ENCODE results near the gene SLC12A4. TPM values are rescaled to one million over a fixed set of nuclear protein-coding genes. Genes with fewer than 3 reads are reported as not detected.
"Not testable (repeated sequence)": the region's sequence is repeated elsewhere in the genome, so short reads cannot be mapped to it uniquely, and the experiment has no call there.

Gene SLC12A4
- total RNA-seq, 1 experiment from 2014 or later, result 46.2 TPM

- peak; percentile 55 for DNase-seq (ENCODE audit: low spot score)
- in situ Hi-C loops (cut with HindIII; ENCODE audit: low sequenced_read_pairs), result no loop called here
These were observed 52.4 kb downstream of the SLC12A4 start for GRCh38 chr16:67915831-67916723.

GRCh38 chr16:67915496-67915769 is 53.0 kb downstream of the SLC12A4 start:
- in situ Hi-C loops (cut with HindIII; ENCODE audit: low sequenced_read_pairs); DNase-seq (ENCODE audit: low spot score): not testable (repeated sequence)

- in situ Hi-C loops (cut with HindIII; ENCODE audit: low sequenced_read_pairs), result no loop called here
- no peak for DNase-seq (ENCODE audit: low spot score)
These were observed 53.5 kb downstream of the SLC12A4 start for GRCh38 chr16:67914758-67915495.

DNA sequence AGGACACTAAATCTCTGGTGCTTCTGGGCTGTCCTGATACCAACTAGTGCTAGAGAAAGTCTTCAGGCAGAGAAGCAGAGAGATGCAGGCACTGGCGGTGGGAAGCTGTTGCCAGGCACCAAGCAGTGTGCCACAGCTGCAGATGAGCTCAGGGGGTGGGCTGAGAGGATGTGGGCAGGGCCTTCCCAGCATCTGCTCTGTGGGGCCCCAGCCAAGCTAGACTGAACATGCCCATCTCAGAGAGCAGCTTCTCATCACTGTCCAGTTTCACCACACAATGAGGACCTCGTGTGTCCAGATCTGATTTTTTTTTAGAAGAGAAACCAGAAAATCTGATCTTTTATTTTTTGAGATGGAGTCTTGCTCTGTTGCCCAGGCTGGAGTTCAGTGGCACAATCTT is 58.3 kb downstream of the SLC12A4 start:
- no peak for DNase-seq (ENCODE audit: low spot score)
- in situ Hi-C loops (cut with HindIII; ENCODE audit: low sequenced_read_pairs), result no loop called here

DNA sequence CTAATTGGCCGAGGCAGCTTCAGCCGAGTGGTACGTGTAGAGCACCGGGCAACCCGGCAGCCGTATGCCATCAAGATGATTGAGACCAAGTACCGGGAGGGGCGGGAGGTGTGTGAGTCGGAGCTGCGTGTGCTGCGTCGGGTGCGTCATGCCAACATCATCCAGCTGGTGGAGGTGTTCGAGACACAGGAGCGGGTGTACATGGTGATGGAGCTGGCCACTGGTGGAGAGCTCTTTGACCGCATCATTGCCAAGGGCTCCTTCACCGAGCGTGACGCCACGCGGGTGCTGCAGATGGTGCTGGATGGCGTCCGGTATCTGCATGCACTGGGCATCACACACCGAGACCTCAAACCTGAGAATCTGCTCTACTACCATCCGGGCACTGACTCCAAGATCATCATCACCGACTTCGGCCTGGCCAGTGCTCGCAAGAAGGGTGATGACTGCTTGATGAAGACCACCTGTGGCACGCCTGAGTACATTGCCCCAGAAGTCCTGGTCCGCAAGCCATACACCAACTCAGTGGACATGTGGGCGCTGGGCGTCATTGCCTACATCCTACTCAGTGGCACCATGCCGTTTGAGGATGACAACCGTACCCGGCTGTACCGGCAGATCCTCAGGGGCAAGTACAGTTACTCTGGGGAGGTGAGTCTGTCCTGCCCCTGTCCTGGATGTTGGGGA is 59.2 kb downstream of the SLC12A4 start:
- in situ Hi-C loops (cut with HindIII; ENCODE audit: low sequenced_read_pairs), result no loop called here
- no peak for DNase-seq (ENCODE audit: low spot score)

DNA sequence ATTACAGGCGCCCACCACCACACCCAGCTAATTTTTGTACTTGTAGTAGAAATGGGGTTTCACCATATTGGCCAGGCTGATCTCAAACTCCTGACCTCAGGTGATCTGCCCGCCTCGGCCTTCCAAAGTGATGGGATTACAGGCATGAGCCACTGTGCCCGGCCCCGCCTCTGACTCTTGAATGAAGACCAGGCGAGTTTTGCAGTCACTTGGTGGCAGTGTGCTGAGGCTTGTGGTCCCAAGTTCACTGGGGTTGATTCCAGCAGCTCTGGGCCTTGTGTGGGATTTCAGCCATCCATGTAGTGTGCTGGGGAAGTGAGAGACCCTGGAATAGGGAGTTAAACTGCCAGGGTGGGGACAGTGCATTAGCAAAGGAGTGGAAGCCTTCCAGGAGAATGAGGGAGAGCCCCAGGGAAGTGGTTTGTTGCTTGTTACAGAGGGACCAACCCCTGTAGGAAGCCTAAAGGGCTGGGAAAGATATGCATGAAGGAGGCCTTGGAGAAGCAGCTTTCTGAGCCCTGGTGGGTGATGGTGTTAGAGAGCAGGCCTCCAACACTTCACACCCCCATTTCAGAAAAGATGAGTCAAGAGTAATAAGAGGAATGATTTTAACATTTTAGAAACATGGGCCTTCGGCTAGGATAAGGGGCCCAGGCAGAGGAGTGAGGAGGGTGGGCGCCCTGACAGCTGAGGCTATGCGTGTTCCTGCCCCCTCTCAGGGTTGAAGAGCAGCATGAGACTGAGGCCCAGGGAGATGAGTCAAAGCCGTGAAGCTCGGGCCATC is 60.8 kb downstream of the SLC12A4 start:
- DNase-seq (ENCODE audit: low spot score), result no peak
- in situ Hi-C loops (cut with HindIII; ENCODE audit: low sequenced_read_pairs), result no loop called here

DNA sequence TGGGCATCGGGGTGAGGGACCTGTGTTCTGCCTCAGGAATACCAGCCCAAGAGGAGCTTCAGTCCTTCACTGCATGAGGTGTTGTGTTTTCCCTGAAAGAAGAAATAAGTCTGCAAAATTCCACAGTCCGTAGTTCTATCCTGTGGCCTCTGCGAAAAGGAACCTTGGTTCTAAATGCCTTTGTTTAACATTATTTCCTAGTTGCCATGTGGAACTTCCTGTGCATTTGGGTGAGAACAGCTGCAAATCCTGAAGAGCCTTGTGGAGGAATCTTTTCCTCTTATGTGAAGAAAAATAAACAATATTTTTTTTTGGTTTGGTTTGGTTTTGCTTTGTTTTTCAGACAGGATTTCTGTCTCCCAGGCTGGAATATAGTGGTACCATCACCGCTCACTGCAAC is 65.6 kb downstream of the SLC12A4 start:
- in situ Hi-C loops (cut with HindIII; ENCODE audit: low sequenced_read_pairs), result no loop called here
- DNase-seq (ENCODE audit: low spot score), result no peak

GRCh38 chr16:67901734-67902133 is 66.7 kb downstream of the SLC12A4 start:
- in situ Hi-C loops (cut with HindIII; ENCODE audit: low sequenced_read_pairs), result no loop called here
- no peak for DNase-seq (ENCODE audit: low spot score)

GRCh38 chr16:67897231-67897630 is 71.2 kb downstream of the SLC12A4 start:
- peak; percentile 36 for DNase-seq (ENCODE audit: low spot score)
- in situ Hi-C loops (cut with HindIII; ENCODE audit: low sequenced_read_pairs), result loop anchor here (25.0 kb wide), 1 partner anchor 210 kb away; no protein-coding TSS in a partner anchor

DNA sequence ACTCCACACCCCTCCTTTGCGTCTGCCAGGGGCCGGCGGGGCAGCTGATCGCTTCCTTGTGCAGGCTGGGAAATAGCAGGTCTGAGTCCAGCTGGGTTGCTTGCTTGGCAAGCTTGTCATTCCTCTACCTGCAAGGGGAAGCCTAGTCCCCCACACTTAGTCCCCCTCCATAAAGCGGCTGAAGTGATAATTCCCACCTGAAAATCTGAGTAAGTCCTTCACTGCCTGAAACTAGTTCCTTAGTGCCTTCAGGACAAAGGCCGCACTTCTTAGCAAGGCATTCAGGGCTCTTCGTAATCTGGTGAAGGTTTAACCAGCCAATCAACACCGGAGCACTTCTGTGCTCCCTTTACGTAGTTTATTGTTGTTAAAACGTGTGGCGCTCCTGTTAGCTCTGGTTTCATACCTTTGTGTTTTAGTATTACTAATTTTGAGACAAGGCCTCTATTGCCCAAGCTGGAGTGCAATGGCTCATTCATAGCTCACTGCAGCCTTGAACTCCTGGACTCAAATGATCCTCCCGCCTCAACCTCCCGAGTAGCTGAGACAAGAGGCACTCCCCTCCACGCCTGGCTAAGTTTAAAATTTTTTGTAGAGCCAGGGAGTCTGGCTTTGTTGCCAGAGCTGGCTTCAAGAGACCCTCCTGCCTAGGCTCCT is 74.6 kb downstream of the SLC12A4 start:
- peak; percentile 55 for DNase-seq (ENCODE audit: low spot score)
- in situ Hi-C loops (cut with HindIII; ENCODE audit: low sequenced_read_pairs), result loop anchor here (25.0 kb wide), 1 partner anchor 207 kb away; no protein-coding TSS in a partner anchor

Other genes with a start within 250 kb of the SLC12A4 start
- 26.2 TPM in 2 replicates for gene GFOD2, start 249.3 kb downstream of the SLC12A4 start, total RNA-seq (2014; rRNA removed; shearing (Covaris generic))
- gene RANBP10, start 162.1 kb downstream of the SLC12A4 start, total RNA-seq (2014; rRNA removed; shearing (Covaris generic)), result 3.0 and 5.9 TPM in 2 replicates
- 0.49 and 0.95 TPM in 2 replicates for gene TSNAXIP1, start 161.7 kb downstream of the SLC12A4 start, total RNA-seq (2014; rRNA removed; shearing (Covaris generic))
- 38.6 and 50.8 TPM in 2 replicates for gene THAP11, start 126.3 kb downstream of the SLC12A4 start, total RNA-seq (2014; rRNA removed; shearing (Covaris generic))
- gene NUTF2, start 121.7 kb downstream of the SLC12A4 start, total RNA-seq (2014; rRNA removed; shearing (Covaris generic)), result 419 and 444 TPM in 2 replicates
- gene CENPT, start 120.9 kb downstream of the SLC12A4 start, total RNA-seq (2014; rRNA removed; shearing (Covaris generic)), result 27.6 and 41.8 TPM in 2 replicates
- gene EDC4, start 95.6 kb downstream of the SLC12A4 start, total RNA-seq (2014; rRNA removed; shearing (Covaris generic)), result 40.0 and 80.9 TPM in 2 replicates
- gene NRN1L, start 83.8 kb downstream of the SLC12A4 start, total RNA-seq (2014; rRNA removed; shearing (Covaris generic)), result not detected in 2 replicates
- gene PSKH1, start 75.4 kb downstream of the SLC12A4 start, total RNA-seq (2014; rRNA removed; shearing (Covaris generic)), result 34.4 and 40.8 TPM in 2 replicates
- 0.18 TPM in 1 of 2 replicates, not detected in the other for gene CTRL, start 36.8 kb downstream of the SLC12A4 start, total RNA-seq (2014; rRNA removed; shearing (Covaris generic))
- 17.1 and 26.2 TPM in 2 replicates for gene PSMB10, start 31.8 kb downstream of the SLC12A4 start, total RNA-seq (2014; rRNA removed; shearing (Covaris generic))
- gene LCAT, start 24.5 kb downstream of the SLC12A4 start, total RNA-seq (2014; rRNA removed; shearing (Covaris generic)), result 6.0 and 8.1 TPM in 2 replicates
- gene DPEP3, start 11.9 kb upstream of the SLC12A4 start, total RNA-seq (2014; rRNA removed; shearing (Covaris generic)), result not detected in 2 replicates
- 0.31 TPM in 1 of 2 replicates, not detected in the other for gene DPEP2, start 30.8 kb upstream of the SLC12A4 start, total RNA-seq (2014; rRNA removed; shearing (Covaris generic))
- gene DPEP2NB, start 47.3 kb upstream of the SLC12A4 start, total RNA-seq (2014; rRNA removed; shearing (Covaris generic)), result not detected in 2 replicates
- 49.0 and 63.4 TPM in 2 replicates for gene DDX28, start 54.6 kb upstream of the SLC12A4 start, total RNA-seq (2014; rRNA removed; shearing (Covaris generic))
- 17.0 and 19.3 TPM in 2 replicates for gene DUS2, start 54.6 kb upstream of the SLC12A4 start, total RNA-seq (2014; rRNA removed; shearing (Covaris generic))
- gene NFATC3, start 116.7 kb upstream of the SLC12A4 start, total RNA-seq (2014; rRNA removed; shearing (Covaris generic)), result 16.3 and 26.9 TPM in 2 replicates